ENCODE measurements around the gene SLC27A1.

- TF ChIP-seq CTCF (IDR thresholded peaks at IDR 0.05) (no peak), POLR2A (IDR thresholded peaks at IDR 0.05) (no peak)
Observed at GRCh38 chr19:17510220-17510993, 40.1 kb downstream of the SLC27A1 start.
